ENCODE measurements around the gene KDELR3.

Gene KDELR3

DNA sequence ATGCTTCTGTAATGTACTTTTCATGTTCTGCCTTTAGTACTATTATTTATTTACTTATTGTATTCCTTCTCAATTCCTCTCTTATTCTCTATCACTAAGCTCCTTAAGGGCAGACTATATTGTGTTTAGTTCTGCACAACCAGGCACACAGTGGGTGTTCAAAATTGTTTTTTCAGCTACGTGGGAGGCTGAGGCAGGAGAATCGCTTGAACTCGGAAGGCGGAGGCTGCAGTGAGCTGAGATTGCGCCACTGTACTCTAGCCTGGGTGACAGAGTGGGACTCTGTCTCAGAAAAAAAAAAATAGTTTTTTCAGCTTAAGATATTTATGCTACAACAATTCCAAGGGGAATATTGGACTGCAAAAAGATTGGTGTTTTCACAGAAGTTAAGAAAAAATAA, 55.6 kb downstream of the KDELR3 start:
- no peak for DNase-seq

DNA sequence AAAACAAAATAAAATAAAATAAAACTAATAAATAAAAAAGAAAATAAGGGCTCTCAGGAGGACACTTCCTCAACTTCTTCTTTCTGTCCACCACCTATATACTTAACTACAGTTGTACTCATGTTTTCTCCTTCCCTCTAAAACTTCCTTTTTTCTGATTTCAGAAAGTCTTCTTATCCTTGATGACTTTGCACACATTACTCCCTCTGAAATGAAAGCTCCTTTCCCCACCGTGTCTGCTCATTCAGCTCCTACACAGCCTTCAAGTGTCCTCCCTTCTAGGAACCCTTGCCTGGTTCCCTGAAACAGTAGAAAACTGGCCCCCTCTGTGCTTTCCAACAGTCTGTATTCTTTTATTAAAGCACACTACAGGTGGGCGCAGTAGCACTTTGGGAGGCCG, 56.5 kb downstream of the KDELR3 start:
- DNase-seq = no peak

DNA sequence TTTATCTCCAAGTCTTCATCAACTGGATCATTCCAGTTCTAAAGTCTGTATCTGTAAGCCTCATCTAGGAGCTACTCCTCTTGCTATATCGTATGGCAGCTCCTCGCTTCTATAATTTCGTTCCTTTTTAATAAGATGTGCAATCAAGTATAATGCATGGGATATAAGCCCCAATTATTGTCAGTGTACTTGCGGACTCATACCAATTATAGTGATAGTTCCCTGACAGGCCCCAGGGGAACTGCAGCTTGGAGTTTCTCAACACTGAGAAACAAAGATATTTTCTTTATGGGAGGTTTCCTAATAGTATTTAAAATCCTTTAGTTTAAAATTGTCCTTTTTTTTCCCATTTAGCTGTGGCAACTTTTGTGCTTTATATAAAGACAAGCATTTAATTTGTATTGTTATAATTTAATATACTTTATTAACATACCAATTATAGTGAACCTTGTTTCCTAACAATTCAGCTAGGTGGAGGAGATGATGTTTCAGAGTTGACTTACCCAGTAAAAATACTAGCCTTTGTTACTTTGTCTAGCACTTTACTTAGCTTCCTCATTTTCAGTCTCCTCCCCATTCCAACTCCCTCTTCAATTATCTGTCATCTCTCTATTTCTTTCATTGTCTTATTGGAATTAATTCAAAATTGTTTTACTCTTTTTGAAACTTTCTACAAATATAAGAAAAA, 63.5 kb downstream of the KDELR3 start:
- DNase-seq = no peak
